Measurements from ENCODE around the gene APOBEC3F. TPM values are rescaled to one million over a fixed set of nuclear protein-coding genes. Genes with fewer than 3 reads are reported as not detected.
"Not testable (repeated sequence)": the region's sequence is repeated elsewhere in the genome, so short reads cannot be mapped to it uniquely, and the experiment has no call there.

APOBEC3F gene
- total and polyA plus RNA-seq, 8 donors: 0.89 to 8.2 (median 4.1) TPM; not detected in 1

- H3K27ac ChIP-seq: peak overlapping the region in 3 of 5 donors; percentile 1 to 87 (median 20)
Measured at GRCh38 chr22:39078329-39078728, 37.7 kb downstream of the APOBEC3F start.

DNA sequence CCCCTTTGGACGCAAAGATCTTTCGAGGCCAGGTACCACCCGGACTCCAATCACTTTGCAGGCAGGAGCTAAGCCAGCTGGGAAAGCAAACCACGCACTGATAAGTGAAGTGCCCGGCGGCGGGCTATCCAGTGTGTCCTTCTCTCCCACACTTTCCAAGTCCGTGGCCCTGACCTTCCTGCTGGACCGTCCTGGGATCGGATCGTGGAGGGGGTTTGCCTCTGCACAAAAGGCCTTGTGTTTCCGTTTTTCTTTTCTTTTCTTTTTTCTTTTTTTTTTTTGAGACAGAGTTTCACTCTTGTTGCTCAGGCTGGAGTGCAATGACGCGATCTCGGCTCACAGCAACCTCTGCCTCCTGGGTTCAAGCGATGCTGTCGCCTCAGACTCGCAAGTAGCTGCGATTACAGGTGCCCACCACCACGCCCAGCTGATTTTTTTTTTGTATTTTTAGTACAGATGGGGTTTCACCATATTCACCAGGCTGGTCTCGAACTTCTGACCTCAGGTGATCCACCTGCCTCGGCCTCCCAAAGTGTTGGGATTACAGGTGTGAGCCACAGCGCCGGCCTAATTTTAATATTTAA lies 38.5 kb downstream of the APOBEC3F start:
- H3K27ac ChIP-seq; DNase-seq; H3K9me3 ChIP-seq; H3K27me3 ChIP-seq; intact Hi-C loops (cut with DNase I; ENCODE audit: low total_unique reads): not testable (repeated sequence)
- H3K4me1 ChIP-seq: peaks cover 6 to 16% (median 12%) of the 10 kb centered on the region in 4 donors
- H3K4me3 ChIP-seq: peak overlapping the region in 1 of 4 donors; percentile 61
- peaks cover 0 to 26% (median 21%) of the 10 kb centered on the region in 4 donors for H3K36me3 ChIP-seq
- 87 to 93% (median 92%) methylated on average over 18 to 24 of the region's 24 CpGs for WGBS, 5 donors

More at GRCh38 chr22:39078329-39078728, 37.7 kb downstream of the APOBEC3F start:
- 81 to 90% (median 82%) methylated on average over 8 of the region's 8 CpGs for WGBS, 5 donors
- H3K4me1 ChIP-seq: peaks cover 6 to 16% (median 12%) of the 10 kb centered on the region in 4 donors
- peak overlapping the region in 1 of 4 donors; percentile 61 for H3K4me3 ChIP-seq
- no peak for DNase-seq
- H3K9me3 ChIP-seq: no peaks in the 10 kb centered on the region
- no peaks in the 10 kb centered on the region for H3K27me3 ChIP-seq
- intact Hi-C loops (cut with DNase I; ENCODE audit: low total_unique reads): no loop called here
- peaks cover 0 to 26% (median 21%) of the 10 kb centered on the region in 4 donors for H3K36me3 ChIP-seq
- TF ChIP-seq POLR2A (IDR thresholded peaks at IDR 0.05) (no peak), POLR2AphosphoS5 (IDR thresholded peaks at IDR 0.05) (no peak), EP300 (IDR thresholded peaks at IDR 0.05) (no peak), CTCF (IDR thresholded peaks at IDR 0.05) (no peak)

- Histone ChIP-seq H3K4me3 (no peak overlapping the region), H3K36me3 (peaks cover 0 to 26% (median 21%) of the 10 kb centered on the region in 4 donors), H3K27ac (no peak overlapping the region), H3K4me1 (peaks cover 6 to 16% (median 12%) of the 10 kb centered on the region in 4 donors), H3K27me3 (no peaks in the 10 kb centered on the region), H3K9me3 (no peaks in the 10 kb centered on the region)
- no peak for TF ChIP-seq EP300 (IDR thresholded peaks at IDR 0.05)
- no peak for TF ChIP-seq POLR2A (IDR thresholded peaks at IDR 0.05)
- TF ChIP-seq CTCF (IDR thresholded peaks at IDR 0.05): no peak
- 75 to 83% (median 81%) methylated on average over 7 to 9 of the region's 9 CpGs for WGBS, 5 donors
- intact Hi-C loops (cut with DNase I; ENCODE audit: low total_unique reads): no loop called here
- DNase-seq: no peak
Measured at GRCh38 chr22:39080052-39080762, 39.5 kb downstream of the APOBEC3F start.

- Histone ChIP-seq H3K27ac (no peak overlapping the region), H3K36me3 (peaks cover 0 to 26% (median 21%) of the 10 kb centered on the region in 4 donors), H3K4me1 (peaks cover 6 to 16% (median 12%) of the 10 kb centered on the region in 4 donors), H3K27me3 (no peaks in the 10 kb centered on the region), H3K4me3 (no peak overlapping the region), H3K9me3 (no peaks in the 10 kb centered on the region)
- intact Hi-C loops (cut with DNase I; ENCODE audit: low total_unique reads): no loop called here
- WGBS, 5 donors: 84 to 90% (median 90%) methylated on average over 12 of the region's 12 CpGs
- TF ChIP-seq CTCF (IDR thresholded peaks at IDR 0.05) (no peak), POLR2AphosphoS5 (IDR thresholded peaks at IDR 0.05) (no peak), EP300 (IDR thresholded peaks at IDR 0.05) (no peak), POLR2A (IDR thresholded peaks at IDR 0.05) (no peak)
- DNase-seq: no peak
Measured at GRCh38 chr22:39081016-39081415, 40.4 kb downstream of the APOBEC3F start.

All from stomach (tissue), 9 donors.